HepG2 (cell line): ENCODE data around the gene ZNF446. TPM values are rescaled to one million over a fixed set of nuclear protein-coding genes. Genes with fewer than 3 reads are reported as not detected.

Source experiments
- ATF7 ChIP-seq, 2 experiments: fragments of 450-650 bp in 1 of 2; sonication (generic) in 1 of 2; formaldehyde crosslinking in 1 of 2; IDR thresholded peaks; 2 replicates each; pipeline versions ENCODE4 v1.4.0 to v1.6.1; 2016 to 2020; ENCODE audit warnings: antibody characterized with exemption in 1 of 2, mild to moderate bottlenecking in 1 of 2, missing genetic modification reagents in 1 of 2
- ERF ChIP-seq: IDR thresholded peaks from 2 replicates; pipeline ENCODE4 v1.6.1; 2018; ENCODE audit warnings: missing biosample characterization, missing genetic modification reagents
- GMEB2 ChIP-seq: IDR thresholded peaks from 2 replicates; pipeline ENCODE4 v1.6.1; 2016; ENCODE audit warnings: missing biosample characterization, missing genetic modification reagents, low read depth
- HINFP ChIP-seq: sonication (generic); formaldehyde crosslinking; IDR thresholded peaks from 2 replicates; pipeline ENCODE4 v1.4.0; 2020; ENCODE audit warnings: low read depth, mild to moderate bottlenecking, missing genetic modification reagents
- HOXA7 ChIP-seq: sonication (generic); formaldehyde crosslinking; IDR thresholded peaks from 2 replicates; pipeline ENCODE4 v1.8.1; 2022; ENCODE audit warnings: mild to moderate bottlenecking, missing genetic modification reagents, moderate library complexity
- SOX13 ChIP-seq, 3 experiments: fragments of 450-650 bp in 1 of 3; sonication (generic) in 1 of 3; formaldehyde crosslinking in 1 of 3; IDR thresholded peaks in 2 of 3; conservative IDR thresholded peaks in 1 of 3; 2 replicates each; pipeline versions ENCODE4 v1.5.0 to v1.6.1; 2016 to 2020; ENCODE audit warnings: antibody characterized with exemption in 1 of 3, mild to moderate bottlenecking in 1 of 3, missing compliant biosample characterization in 1 of 3, missing genetic modification reagents in 1 of 3, moderate library complexity in 1 of 3
- SP2 ChIP-seq: sonication (generic); formaldehyde crosslinking; IDR thresholded peaks from 2 replicates; pipeline ENCODE4 v1.5.1; 2020; ENCODE audit warnings: mild to moderate bottlenecking, missing genetic modification reagents
- TEF ChIP-seq: sonication (generic); formaldehyde crosslinking; IDR thresholded peaks from 2 replicates; pipeline ENCODE4 v1.5.0; 2020; ENCODE audit warnings: missing genetic modification reagents
- YY1 ChIP-seq: IDR thresholded peaks from 2 replicates; pipeline ENCODE4 v1.6.1; 2011; ENCODE audit warnings: low read length, low read depth, moderate library complexity, mild to moderate bottlenecking; ENCODE audit not compliant: insufficient read depth, insufficient replicate concordance
- ZIK1 ChIP-seq: sonication (generic); formaldehyde crosslinking; IDR thresholded peaks from 2 replicates; pipeline ENCODE4 v1.5.0; 2020; ENCODE audit warnings: mild to moderate bottlenecking, low read depth, missing genetic modification reagents, borderline replicate concordance
- ZKSCAN8 ChIP-seq: IDR thresholded peaks from 2 replicates; pipeline ENCODE4 v1.6.1; 2016; ENCODE audit warnings: borderline replicate concordance, missing genetic modification reagents, missing compliant biosample characterization
- ZMYM4 ChIP-seq: sonication (generic); formaldehyde crosslinking; IDR thresholded peaks from 2 replicates; pipeline ENCODE4 v1.8.1; 2023; ENCODE audit warnings: mild to moderate bottlenecking, missing genetic modification reagents
- ZNF20 ChIP-seq: sonication (generic); formaldehyde crosslinking; IDR thresholded peaks from 2 replicates; pipeline ENCODE4 v1.4.0; 2020; ENCODE audit warnings: mild to moderate bottlenecking, moderate library complexity, missing genetic modification reagents
- ZNF207 ChIP-seq: fragments of 450-650 bp; IDR thresholded peaks from 2 replicates; pipeline ENCODE4 v1.6.1; 2016; ENCODE audit warnings: antibody characterized with exemption, borderline replicate concordance
- ZNF33A ChIP-seq: sonication (generic); formaldehyde crosslinking; IDR thresholded peaks from 2 replicates; pipeline ENCODE4 v1.5.1; 2020; ENCODE audit warnings: missing genetic modification reagents, mild to moderate bottlenecking, moderate library complexity, borderline replicate concordance
- ZNF589 ChIP-seq: sonication (generic); formaldehyde crosslinking; conservative IDR thresholded peaks from 2 replicates; pipeline ENCODE4 v1.8.0; 2022; ENCODE audit warnings: mild to moderate bottlenecking, moderate library complexity, missing genetic modification reagents
- ZSCAN31 ChIP-seq: sonication (generic); formaldehyde crosslinking; IDR thresholded peaks from 2 replicates; pipeline ENCODE4 v1.5.0; 2020; ENCODE audit warnings: low read depth, mild to moderate bottlenecking, missing genetic modification reagents
- ZXDC ChIP-seq: sonication (generic); formaldehyde crosslinking; IDR thresholded peaks from 2 replicates; pipeline ENCODE4 v1.5.0; 2020; ENCODE audit warnings: mild to moderate bottlenecking, missing genetic modification reagents
- polyA plus RNA-seq, 8 experiments: library from polyadenylated mRNA; depleted of rRNA in 3 of 8; stranded (reverse) in 7 of 8; unstranded in 1 of 8; fragments of >200 nt; fragmentation: Illumina TruSeq in 4 of 8; extraction: Trizol in 4 of 8; gene quantifications; 2 replicates each; pipeline versions ENCODE4 v1.2.1 to v1.2.3, GENCODE V29; 2011 to 2016; ENCODE audit warnings: low read depth in 4 of 8, missing spikeins in 1 of 8, mixed read lengths in 1 of 8; ENCODE audit not compliant: insufficient read depth in 1 of 8
- total RNA-seq, 5 experiments: library from RNA; depleted of rRNA; stranded (reverse); fragments of >200 nt; fragmentation: Illumina TruSeq; extraction: Trizol; gene quantifications; 2 replicates each; pipeline ENCODE4 v1.2.3, GENCODE V29; 2016; ENCODE audit warnings: low read depth in 1 of 5

The ZNF446 gene
- total and polyA plus RNA-seq, 2 of the 13 experiments (the other 11 are each of a cell fraction or from before 2014, with no cell fraction given) = 3.0 to 3.6 TPM

GRCh38 chr19:58510084-58510862, 34.1 kb downstream of the ZNF446 start (continued):
- no peak for TF ChIP-seq ZXDC (CRISPR knock-in tag)
- TF ChIP-seq TEF = no peak
- no peak for TF ChIP-seq SP2
- TF ChIP-seq ZKSCAN8 (CRISPR knock-in tag) = 0 out of 2 replicates have a peak, but pooled peaks have one; percentile 35
- TF ChIP-seq ZNF33A (CRISPR knock-in tag) = no peak
- no peak for TF ChIP-seq SOX13 (IDR thresholded peaks at IDR 0.05)
- peak in 1 of 2 experiments; percentile 25; a peak in 1 of 4 replicates for TF ChIP-seq SOX13 (CRISPR knock-in tag; conservative IDR thresholded peaks at IDR 0.05 in 1 of 2, IDR thresholded peaks at IDR 0.05 in 1 of 2)
- TF ChIP-seq HOXA7 (CRISPR knock-in tag) = no peak
- no peak for TF ChIP-seq ATF7 (IDR thresholded peaks at IDR 0.05)
- no peak for TF ChIP-seq ATF7 (CRISPR knock-in tag; IDR thresholded peaks at IDR 0.05)
- no peak for TF ChIP-seq GMEB2 (CRISPR knock-in tag)
- no peak for TF ChIP-seq ZNF207
- TF ChIP-seq ZNF20 (CRISPR knock-in tag) = no peak
- no peak for TF ChIP-seq YY1
- no peak for TF ChIP-seq ERF
- TF ChIP-seq ZIK1 = no peak
- no peak for TF ChIP-seq ZSCAN31
- TF ChIP-seq HINFP (CRISPR knock-in tag) = no peak
- no peak; the same call in 1 of the 2 replicates for TF ChIP-seq ZMYM4 (CRISPR knock-in tag)
- TF ChIP-seq ZNF589 (CRISPR knock-in tag) = no peak
